HG02623 (cell line): ENCODE data around the gene SFRP2.

Source experiments
- ATAC-seq: cut with Tn5 transposase; IDR thresholded peaks from one replicate; pipeline ENCODE4 v1.9.1; 2021; ENCODE audit warnings: moderate library complexity; ENCODE audit not compliant: unreplicated experiment

Gene SFRP2

DNA sequence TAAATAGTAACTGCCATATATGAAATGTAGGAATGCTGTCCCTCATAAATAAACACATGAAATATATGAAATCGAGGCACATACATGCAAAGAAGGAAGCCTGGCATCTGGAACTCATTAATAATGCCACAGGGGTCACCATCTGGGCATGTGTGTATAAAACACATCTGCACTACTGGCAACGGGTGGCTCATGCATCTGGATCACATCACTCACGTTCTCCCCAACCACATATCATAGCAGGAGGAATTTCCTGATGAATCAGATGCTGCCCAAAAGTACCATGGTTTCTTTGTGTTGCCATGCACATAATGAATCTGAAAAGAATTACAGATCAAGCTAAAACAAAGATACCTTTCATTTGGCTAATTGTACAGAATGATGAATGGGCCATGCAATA is 57.6 kb downstream of the SFRP2 start:
- ATAC-seq, result no peak
